Raji (cell line): ENCODE measurements around the gene CARD18.

Experiments used
- POLR2A ChIP-seq: IDR thresholded peaks from 2 replicates; pipeline ENCODE4 v1.6.1; 2011; ENCODE audit warnings: low read depth, low read length, control low read depth; ENCODE audit not compliant: insufficient read depth

CARD18 gene

GRCh38 chr11:105152021-105152512, 12.5 kb upstream of the CARD18 start:
- TF ChIP-seq POLR2A = no peak

- no peak for TF ChIP-seq POLR2A
Measured at GRCh38 chr11:105149477-105149876, 9.9 kb upstream of the CARD18 start.

- no peak for TF ChIP-seq POLR2A
Measured at GRCh38 chr11:105148241-105148640, 8.7 kb upstream of the CARD18 start.

GRCh38 chr11:105144887-105145286, 5.3 kb upstream of the CARD18 start:
- no peak for TF ChIP-seq POLR2A

GRCh38 chr11:105142167-105142566, 2.6 kb upstream of the CARD18 start:
- TF ChIP-seq POLR2A = no peak

- no peak for TF ChIP-seq POLR2A
Measured at GRCh38 chr11:105137286-105137685, 2.3 kb downstream of the CARD18 start.

GRCh38 chr11:105135883-105136282, 3.7 kb downstream of the CARD18 start:
- no peak for TF ChIP-seq POLR2A

GRCh38 chr11:105132716-105133511, 6.7 kb downstream of the CARD18 start:
- no peak for TF ChIP-seq POLR2A

- no peak for TF ChIP-seq POLR2A
Measured at GRCh38 chr11:105130189-105130813, 9.3 kb downstream of the CARD18 start.

GRCh38 chr11:105124756-105125155, 14.8 kb downstream of the CARD18 start:
- no peak for TF ChIP-seq POLR2A

- TF ChIP-seq POLR2A = no peak
Measured at GRCh38 chr11:105111145-105111944, 28.2 kb downstream of the CARD18 start.

GRCh38 chr11:105110688-105111030, 28.9 kb downstream of the CARD18 start:
- TF ChIP-seq POLR2A = no peak

- no peak for TF ChIP-seq POLR2A
Measured at GRCh38 chr11:105109855-105110687, 29.5 kb downstream of the CARD18 start.

- no peak for TF ChIP-seq POLR2A
Measured at GRCh38 chr11:105109321-105109720, 30.2 kb downstream of the CARD18 start.

- TF ChIP-seq POLR2A = no peak
Measured at GRCh38 chr11:105108247-105108646, 31.3 kb downstream of the CARD18 start.

- TF ChIP-seq POLR2A = no peak
Measured at GRCh38 chr11:105106140-105106539, 33.4 kb downstream of the CARD18 start.
